Cerebellar nuclear complex (tissue), 1 donor: ENCODE measurements around the gene PASD1.

Experiments used
- DNase-seq, 2 experiments: peaks; one replicate each; lab custom pipeline; 2025; lab: John Stamatoyannopoulos, UW

Gene PASD1

GRCh38 chrX:151702026-151702714 lies 138.7 kb downstream of the PASD1 start:
- no peak for DNase-seq

DNA sequence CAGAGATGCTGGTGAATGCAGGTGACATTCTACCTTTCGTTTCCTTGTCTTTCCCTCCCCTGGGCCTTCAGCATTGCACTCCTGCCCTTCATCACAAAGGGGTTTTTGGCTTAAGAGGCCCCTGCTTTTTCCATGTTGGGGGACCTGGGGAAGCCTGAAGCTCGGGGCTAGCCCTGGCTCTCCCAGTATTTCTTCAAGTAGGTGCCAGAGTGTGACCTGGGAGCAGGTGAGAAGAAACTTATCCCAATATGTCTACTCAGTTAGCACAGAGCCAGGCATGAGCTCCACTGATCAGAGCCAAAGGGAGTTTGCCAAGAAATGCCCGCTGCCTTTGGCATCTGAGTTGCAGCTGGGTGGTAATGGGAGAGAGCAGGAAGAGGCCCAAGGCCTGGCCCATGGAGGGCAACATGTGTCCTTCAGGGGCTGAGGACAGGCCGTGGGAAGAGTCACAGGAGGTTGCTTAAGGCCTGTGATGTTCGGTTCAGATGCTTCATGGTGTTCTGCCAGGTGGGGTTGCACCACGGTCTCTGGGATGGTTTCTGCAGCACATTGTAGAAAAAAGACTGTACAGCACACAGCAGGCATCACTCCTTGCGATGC lies 139.4 kb downstream of the PASD1 start:
- DNase-seq: no peak

DNA sequence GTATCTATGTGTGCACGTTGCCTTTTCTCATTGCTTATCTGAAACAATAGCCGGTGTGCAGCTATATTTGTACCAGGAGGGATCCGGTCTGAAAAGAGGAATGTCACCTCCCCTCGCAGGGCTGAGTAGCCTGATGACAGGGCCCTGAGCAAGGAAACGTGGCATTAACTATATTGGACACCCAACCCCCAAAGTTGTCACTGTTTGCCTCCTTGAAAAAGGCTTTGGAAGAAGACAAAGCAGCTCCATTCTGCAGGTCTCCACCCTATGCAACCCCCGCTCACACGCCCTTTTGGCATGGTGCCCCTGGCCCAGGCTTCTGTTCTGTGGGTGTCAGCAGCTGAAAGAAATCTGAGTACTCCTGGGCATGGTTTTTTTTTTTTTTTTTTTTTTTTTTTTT lies 140.0 kb downstream of the PASD1 start:
- DNase-seq: no peak

GRCh38 chrX:151704041-151704663 lies 140.7 kb downstream of the PASD1 start:
- DNase-seq: no peak

- DNase-seq: no peak
Observed at GRCh38 chrX:151708821-151709220, 145.3 kb downstream of the PASD1 start.

- no peak for DNase-seq
Observed at GRCh38 chrX:151710457-151710856, 147.0 kb downstream of the PASD1 start.

DNA sequence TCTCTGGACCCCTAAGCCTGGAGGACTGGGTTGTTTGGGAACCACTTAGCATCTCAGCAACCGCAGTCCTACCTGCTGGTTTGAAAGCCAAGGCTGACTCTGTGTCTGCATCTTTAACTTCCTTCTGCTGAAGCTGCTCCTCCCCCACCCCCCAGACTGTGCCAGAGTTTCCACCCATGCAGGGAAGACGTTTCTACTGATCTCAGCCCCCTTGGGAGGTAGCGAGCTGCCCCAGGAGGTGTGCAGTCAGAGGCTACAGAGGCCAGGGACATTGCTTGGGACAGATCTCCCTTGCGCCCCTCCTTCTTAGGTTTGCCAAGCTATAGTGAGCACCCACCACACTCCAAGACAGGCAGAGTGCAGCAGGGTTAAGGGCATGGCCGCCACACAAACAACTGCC lies 147.7 kb downstream of the PASD1 start:
- no peak for DNase-seq

DNA sequence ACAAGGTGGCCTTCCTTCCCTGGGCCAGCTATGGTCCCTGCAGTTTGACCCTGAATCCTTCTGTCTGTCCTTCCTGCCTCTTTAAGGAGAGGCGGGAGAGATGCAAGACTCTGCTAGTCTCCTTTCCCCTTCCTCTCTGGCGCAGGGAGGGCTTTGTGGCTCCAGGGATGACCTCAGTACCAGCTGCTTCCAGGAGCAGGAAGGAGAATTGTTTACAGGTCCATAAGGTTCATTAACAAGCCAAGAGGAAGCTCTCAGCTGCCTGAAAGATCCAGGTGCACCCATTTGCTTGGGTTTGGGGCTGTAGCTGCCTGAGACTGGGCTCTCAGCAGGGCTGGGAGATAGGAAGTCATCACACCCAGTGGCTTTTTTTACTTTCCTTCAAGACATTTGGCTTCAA lies 148.3 kb downstream of the PASD1 start:
- DNase-seq: no peak

DNA sequence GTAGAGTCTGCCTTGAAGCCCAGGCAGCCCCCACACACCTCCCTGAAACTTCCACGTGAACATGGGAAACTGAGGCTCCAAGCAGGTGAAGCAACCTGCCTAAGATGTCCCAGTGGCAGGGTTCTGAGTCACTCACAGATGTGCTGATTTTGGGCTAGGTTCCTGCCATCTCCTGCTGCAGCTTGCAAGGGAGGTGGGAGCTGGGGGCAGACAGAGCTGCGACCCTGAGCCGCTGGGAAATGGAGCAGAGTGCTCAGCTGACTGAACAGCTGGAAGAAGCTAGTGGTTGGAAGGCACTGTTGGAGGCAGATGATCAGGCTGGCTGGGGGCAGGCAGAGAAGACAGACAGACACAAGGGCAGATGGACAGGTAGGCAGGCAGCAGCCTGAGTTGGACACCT lies 148.8 kb downstream of the PASD1 start:
- DNase-seq: no peak

GRCh38 chrX:151713849-151714248 lies 150.4 kb downstream of the PASD1 start:
- DNase-seq: no peak

- DNase-seq: no peak
Observed at GRCh38 chrX:151714362-151714761, 150.9 kb downstream of the PASD1 start.

- DNase-seq: no peak
Observed at GRCh38 chrX:151715752-151716151, 152.3 kb downstream of the PASD1 start, which contains the start of gene FATE1. FATE1 (plus strand) TSS chrX:151716035; CDS start chrX:151716120, 85 bp downstream.

DNA sequence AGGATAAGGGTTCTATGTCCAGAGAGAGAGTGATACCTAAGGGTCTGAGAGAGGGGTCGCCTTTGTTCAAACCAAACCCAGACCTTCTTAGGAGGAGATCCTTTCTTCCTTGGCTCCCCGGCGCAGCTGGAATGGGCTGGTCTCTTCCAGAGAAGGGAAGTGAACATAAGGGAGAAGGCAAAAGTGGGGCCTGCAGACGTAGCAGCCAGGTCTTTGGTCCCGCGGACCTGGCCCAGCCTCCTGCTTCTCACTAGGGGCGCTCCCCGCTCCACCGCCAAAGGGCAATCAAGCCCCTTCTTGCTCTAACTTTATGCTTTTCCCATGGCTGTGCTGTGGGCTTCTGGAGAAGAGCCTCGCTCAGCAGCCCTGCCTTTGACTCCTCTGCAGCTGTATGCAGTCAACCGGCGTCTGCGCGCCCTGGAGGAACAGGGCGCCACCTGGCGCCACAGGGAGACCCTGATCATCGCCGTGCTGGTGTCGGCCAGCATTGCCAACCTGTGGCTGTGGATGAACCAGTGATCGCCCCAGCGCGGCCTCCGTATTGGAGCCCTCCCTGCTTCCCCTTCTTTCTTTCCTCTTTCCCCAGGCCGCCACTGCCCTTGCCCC lies 158.9 kb downstream of the PASD1 start:
- no peak for DNase-seq

- no peak for DNase-seq
Observed at GRCh38 chrX:151723156-151723760, 159.8 kb downstream of the PASD1 start.

GRCh38 chrX:151724563-151725337 lies 161.3 kb downstream of the PASD1 start:
- no peak for DNase-seq

- no peak for DNase-seq
Observed at GRCh38 chrX:151725338-151725614, 161.8 kb downstream of the PASD1 start.
